Esophagus muscularis mucosa (tissue), 4 donors: Measurements from ENCODE around the gene WWOX. TPM values are rescaled to one million over a fixed set of nuclear protein-coding genes. Genes with fewer than 3 reads are reported as not detected.

Experiments
- DNase-seq: peaks from one replicate; pipeline ENCODE4 v3.0.0-alpha.2; 2017; ENCODE audit errors: extremely low spot score
- H3K27ac ChIP-seq, 4 donors: fragments of 200-600 bp; sonication (generic); replicated peaks in 1 of 4; 1 replicate in 3 of 4; 2 replicates in 1 of 4; pipeline ENCODE4 v1.5.1; 2016 to 2019; ENCODE audit warnings: mild to moderate bottlenecking in 1 of 4
- H3K27me3 ChIP-seq, 4 donors: fragments of 200-600 bp; sonication (generic); one replicate each; pipeline versions ENCODE4 v1.5.1 to v1.6.0; 2016 to 2019
- H3K36me3 ChIP-seq, 4 donors: fragments of 200-600 bp; sonication (generic); one replicate each; pipeline ENCODE4 v1.5.1; 2016 to 2019
- H3K4me1 ChIP-seq, 4 donors: fragments of 200-600 bp; sonication (generic); one replicate each; pipeline ENCODE4 v1.5.1; 2016 to 2019
- H3K4me3 ChIP-seq, 4 donors: fragments of 200-600 bp; sonication (generic); 1 replicate in 2 of 4; 2 replicates in 2 of 4; pipeline ENCODE4 v1.5.1; 2016 to 2019; ENCODE audit warnings: mild to moderate bottlenecking in 4 of 4, moderate library complexity in 1 of 4
- H3K9me3 ChIP-seq, 4 donors: fragments of 200-600 bp; sonication (generic); 1 replicate in 3 of 4; 2 replicates in 1 of 4; pipeline ENCODE4 v1.5.1; 2016 to 2019
- EP300 ChIP-seq: sonication (generic); formaldehyde crosslinking; IDR thresholded peaks from one replicate; pipeline ENCODE4 v1.6.1; 2017; ENCODE audit warnings: antibody characterized with exemption
- POLR2A ChIP-seq: fragments of 450-650 bp; IDR thresholded peaks from one replicate; pipeline ENCODE4 v1.6.1; 2017; ENCODE audit warnings: antibody characterized with exemption, moderate library complexity, mild to moderate bottlenecking, low read depth
- POLR2AphosphoS5 ChIP-seq, 2 donors: sonication (generic); formaldehyde crosslinking; IDR thresholded peaks; one replicate each; pipeline ENCODE4 v1.6.1; 2017; ENCODE audit warnings: antibody characterized with exemption in 2 of 2
- WGBS: methylation state at CpG from one replicate; pipeline ENCODE4 v1.1.5; 2018; 5-methylcytosine and 5-hydroxymethylcytosine counted together
- intact Hi-C: fragments of 100-400 bp; cut with DNase I; formaldehyde crosslinking; loops from one replicate; pipeline ENCODE4 v1.15.1; 2023
- total RNA-seq, 4 donors: library from RNA; depleted of rRNA; stranded (reverse); fragments of >200 nt; gene quantifications; one replicate each; pipeline versions ENCODE4 v1.1.0 to v1.2.1, GENCODE V29; 2016
- TF ChIP-seq, protein P1 (sequence below), 3 experiments: fragments of 200-600 bp in 2 of 3; fragments of 450-650 bp in 1 of 3; sonication (generic) in 2 of 3; IDR thresholded peaks; one replicate each; pipeline ENCODE4 v1.5.1; 2017 to 2019; ENCODE audit warnings: antibody characterized with exemption in 3 of 3, mild to moderate bottlenecking in 2 of 3, moderate library complexity in 1 of 3

WWOX gene
- total RNA-seq, 4 donors from 2014 or later = 14.4 to 27.8 (median 15.4) TPM

DNA sequence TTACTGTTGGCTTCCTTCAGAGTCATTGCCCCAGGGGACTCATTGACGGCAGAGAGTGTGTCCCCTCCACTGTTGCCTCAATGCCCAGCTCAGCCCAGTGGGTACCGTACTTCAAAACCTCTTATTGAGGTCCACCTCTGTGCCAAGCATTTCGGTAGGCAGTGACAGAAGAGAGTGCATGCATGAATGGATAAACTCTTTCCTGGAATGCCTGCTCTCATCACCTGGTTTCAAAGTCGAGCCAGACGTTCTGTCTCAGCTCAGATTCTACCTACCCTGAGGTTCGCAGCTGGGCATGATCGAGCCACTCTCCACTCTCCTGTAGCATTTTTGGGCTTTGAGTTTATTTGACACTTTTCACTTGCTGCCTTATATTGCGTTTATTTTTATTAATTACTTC is 854.1 kb downstream of the WWOX start:
- Histone ChIP-seq H3K36me3 (no peaks in the 10 kb centered on the region), H3K4me3 (no peak overlapping the region), H3K4me1 (no peaks in the 10 kb centered on the region), H3K27me3 (no peaks in the 10 kb centered on the region), H3K9me3 (no peaks in the 10 kb centered on the region), H3K27ac (no peak overlapping the region)
- TF ChIP-seq EP300 = no peak
- TF ChIP-seq, protein P1, sequence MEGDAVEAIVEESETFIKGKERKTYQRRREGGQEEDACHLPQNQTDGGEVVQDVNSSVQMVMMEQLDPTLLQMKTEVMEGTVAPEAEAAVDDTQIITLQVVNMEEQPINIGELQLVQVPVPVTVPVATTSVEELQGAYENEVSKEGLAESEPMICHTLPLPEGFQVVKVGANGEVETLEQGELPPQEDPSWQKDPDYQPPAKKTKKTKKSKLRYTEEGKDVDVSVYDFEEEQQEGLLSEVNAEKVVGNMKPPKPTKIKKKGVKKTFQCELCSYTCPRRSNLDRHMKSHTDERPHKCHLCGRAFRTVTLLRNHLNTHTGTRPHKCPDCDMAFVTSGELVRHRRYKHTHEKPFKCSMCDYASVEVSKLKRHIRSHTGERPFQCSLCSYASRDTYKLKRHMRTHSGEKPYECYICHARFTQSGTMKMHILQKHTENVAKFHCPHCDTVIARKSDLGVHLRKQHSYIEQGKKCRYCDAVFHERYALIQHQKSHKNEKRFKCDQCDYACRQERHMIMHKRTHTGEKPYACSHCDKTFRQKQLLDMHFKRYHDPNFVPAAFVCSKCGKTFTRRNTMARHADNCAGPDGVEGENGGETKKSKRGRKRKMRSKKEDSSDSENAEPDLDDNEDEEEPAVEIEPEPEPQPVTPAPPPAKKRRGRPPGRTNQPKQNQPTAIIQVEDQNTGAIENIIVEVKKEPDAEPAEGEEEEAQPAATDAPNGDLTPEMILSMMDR (IDR thresholded peaks at IDR 0.05) = no peak
- TF ChIP-seq POLR2A = no peak
- no peak for TF ChIP-seq POLR2AphosphoS5 (IDR thresholded peaks at IDR 0.05)
- intact Hi-C loops = no loop called here
- no peak for DNase-seq
- 85% methylated on average over 8 of the region's 8 CpGs for WGBS

DNA sequence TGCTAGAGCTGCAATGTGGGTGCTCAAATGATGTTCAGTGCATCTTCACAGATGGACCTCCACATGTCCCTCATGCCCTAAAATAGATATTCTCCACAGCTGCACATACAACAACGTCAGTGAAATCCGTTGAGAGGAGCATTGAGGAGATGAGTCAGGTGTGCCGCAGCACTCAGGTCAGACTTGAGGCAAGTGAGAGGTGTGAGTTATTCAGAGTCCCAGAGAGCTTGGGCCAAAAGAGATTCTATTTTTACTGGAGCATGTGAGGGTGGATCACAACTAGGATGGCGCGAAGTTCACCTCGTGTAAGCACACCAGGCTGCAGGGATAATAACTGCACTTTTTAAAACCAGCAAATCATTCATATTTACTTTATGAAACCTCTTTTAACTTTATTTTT is 855.8 kb downstream of the WWOX start:
- 97% methylated on average over 6 of the region's 6 CpGs for WGBS
- no peak for TF ChIP-seq EP300
- TF ChIP-seq, protein P1 (IDR thresholded peaks at IDR 0.05) = no peak
- no peak for TF ChIP-seq POLR2A
- TF ChIP-seq POLR2AphosphoS5 (IDR thresholded peaks at IDR 0.05) = no peak
- intact Hi-C loops = no loop called here

DNA sequence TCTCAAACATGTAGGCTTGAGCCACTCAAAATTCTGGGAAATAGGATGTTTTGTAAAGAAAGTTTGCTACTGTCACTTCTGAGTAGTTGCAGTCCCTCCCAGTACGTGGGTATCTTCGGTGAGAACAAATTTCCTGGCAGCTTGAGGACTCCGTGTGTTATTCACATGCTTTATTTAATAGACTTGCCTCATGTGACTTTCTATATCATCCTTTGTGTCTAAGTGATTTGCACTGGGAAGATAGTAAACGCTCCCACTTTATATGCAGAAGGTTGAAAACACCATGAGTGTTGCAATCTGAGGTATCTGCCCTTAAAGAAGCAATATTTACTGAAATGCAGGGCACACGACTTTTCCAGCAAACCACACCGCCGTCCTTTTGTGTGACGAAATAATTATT is 857.4 kb downstream of the WWOX start:
- no peak overlapping the region for H3K27ac ChIP-seq
- intact Hi-C loops = no loop called here

More for the DNA sequence above, 855.8 kb downstream of the WWOX start:
- Histone ChIP-seq H3K4me1 (no peaks in the 10 kb centered on the region), H3K27me3 (no peaks in the 10 kb centered on the region), H3K9me3 (no peaks in the 10 kb centered on the region), H3K36me3 (no peaks in the 10 kb centered on the region), H3K4me3 (no peak overlapping the region), H3K27ac (no peak overlapping the region)
- DNase-seq = no peak

DNA sequence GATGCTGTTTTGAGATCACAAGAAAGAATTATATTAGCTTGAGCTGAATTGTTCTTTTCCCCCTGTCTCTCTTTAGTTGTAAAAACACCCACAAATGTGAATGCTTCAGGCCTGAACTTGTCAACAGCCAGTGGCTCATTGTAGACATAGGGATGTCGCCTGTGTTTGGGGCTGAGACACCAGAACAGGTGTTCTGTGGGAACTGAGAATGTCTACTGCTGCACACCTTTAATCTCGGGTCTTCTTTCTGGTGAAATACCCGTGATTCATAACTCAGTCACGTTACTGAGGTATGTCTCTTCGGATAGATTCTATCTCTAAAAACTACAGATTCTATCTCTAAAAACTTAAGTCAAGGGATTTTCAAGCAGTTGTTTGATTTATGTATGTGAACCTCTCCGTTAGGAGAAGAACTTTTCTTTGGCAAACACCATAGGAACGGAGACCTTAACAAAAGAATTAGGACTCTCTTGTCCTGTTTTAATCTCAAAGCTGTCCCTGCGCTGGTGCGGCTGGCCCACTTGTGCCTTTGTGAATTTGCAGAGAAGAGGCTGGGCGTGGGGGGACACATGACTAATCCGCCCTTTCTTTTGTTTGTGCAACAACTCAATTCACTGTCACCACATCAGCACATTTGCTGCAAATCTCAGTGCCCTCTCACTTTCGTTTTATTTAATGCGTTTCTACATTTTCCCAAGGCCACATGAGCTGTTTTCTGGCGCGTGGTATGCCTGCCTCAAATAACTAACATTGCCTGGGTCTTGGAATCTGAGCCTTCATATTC is 858.1 kb downstream of the WWOX start:
- whole genome bisulfite sequencing = 88% methylated on average over 15 of the region's 15 CpGs
- Histone ChIP-seq H3K27me3 (no peaks in the 10 kb centered on the region), H3K4me3 (no peak overlapping the region), H3K36me3 (no peaks in the 10 kb centered on the region), H3K27ac (no peak overlapping the region), H3K4me1 (peaks cover 0 to 5% (median under 1%) of the 10 kb centered on the region in 4 donors), H3K9me3 (no peaks in the 10 kb centered on the region)
- no peak for DNase-seq
- intact Hi-C loops = no loop called here
- TF ChIP-seq POLR2A = no peak
- TF ChIP-seq EP300 = no peak
- TF ChIP-seq, protein P1 (IDR thresholded peaks at IDR 0.05) = no peak
- TF ChIP-seq POLR2AphosphoS5 (IDR thresholded peaks at IDR 0.05) = no peak

More for the DNA sequence above, 857.4 kb downstream of the WWOX start:
- TF ChIP-seq POLR2A = no peak
- no peak for TF ChIP-seq EP300
- TF ChIP-seq POLR2AphosphoS5 (IDR thresholded peaks at IDR 0.05) = no peak
- TF ChIP-seq, protein P1 (IDR thresholded peaks at IDR 0.05) = no peak
- DNase-seq = no peak
- Histone ChIP-seq H3K4me1 (peaks cover 0 to 3% (median 0%) of the 10 kb centered on the region in 4 donors), H3K4me3 (no peak overlapping the region), H3K27me3 (no peaks in the 10 kb centered on the region), H3K9me3 (no peaks in the 10 kb centered on the region), H3K36me3 (no peaks in the 10 kb centered on the region)
- 93% methylated on average over 8 of the region's 8 CpGs for WGBS
